Ishikawa (cell line): ENCODE measurements around the gene ACD.

Experiments
- CREB1 ChIP-seq: IDR thresholded peaks from 2 replicates; pipeline ENCODE4 v1.6.1; 2012; ENCODE audit warnings: low read depth
- EP300 ChIP-seq: IDR thresholded peaks from 2 replicates; pipeline ENCODE4 v1.6.1; 2012; ENCODE audit warnings: borderline replicate concordance
- MAX ChIP-seq: IDR thresholded peaks from 2 replicates; pipeline ENCODE4 v1.6.1; 2012
- TEAD4 ChIP-seq: IDR thresholded peaks from 2 replicates; pipeline ENCODE4 v1.6.1; 2012

- TF ChIP-seq TEAD4 (no peak), EP300 (no peak), MAX (no peak), CREB1 (no peak)
Observed at GRCh38 chr16:67653789-67654402, 6.2 kb downstream of the ACD start.
